PC-3 (cell line): ENCODE results near the gene IL17B. TPM values are rescaled to one million over a fixed set of nuclear protein-coding genes. Genes with fewer than 3 reads are reported as not detected.

ENCODE experiments used
- ATAC-seq: fragments of 200-7000 bp; cut with Tn5 transposase; 2 replicates; pipeline ENCODE4 v1.9.1; 2020; ENCODE audit warnings: mild to moderate bottlenecking, moderate library complexity
- BruUV-seq: library from RNA; stranded (reverse); fragments of 400-500 nt; replicated peaks from 2 replicates; lab custom pipeline; 2021; lab: Mats Ljungman, UMichigan
- CTCF ChIA-PET: fragments of 300-600 bp; sonication (Branson Sonifier 250); formaldehyde crosslinking; loops from one replicate; lab custom pipeline; 2022; ENCODE audit warnings: antibody characterized with exemption; lab: Charles Lee
- POLR2A ChIA-PET: fragments of 300-600 bp; sonication (Branson Sonifier 250); formaldehyde crosslinking; loops from one replicate; lab custom pipeline; 2022; ENCODE audit warnings: antibody characterized with exemption; ENCODE audit not compliant: unreplicated experiment; lab: Charles Lee
- DNase-seq: peaks from one replicate; pipeline ENCODE4 v3.0.0-alpha.2; 2015
- H2AFZ ChIP-seq: fragments of 300-600 bp; sonication (generic); 2 replicates; pipeline ENCODE4 v1.6.0; 2016; ENCODE audit warnings: antibody characterized with exemption, low read length
- H3F3A ChIP-seq: fragments of 300-600 bp; sonication (generic); one replicate; pipeline ENCODE4 v1.6.0; 2017; ENCODE audit warnings: antibody characterized with exemption, low read length, control low read depth, mild to moderate bottlenecking; ENCODE audit not compliant: unreplicated experiment
- H3K27ac ChIP-seq: fragments of 300-600 bp; sonication (generic); 2 replicates; pipeline ENCODE4 v1.5.1; 2016; ENCODE audit warnings: mild to moderate bottlenecking, low read length
- H3K27me3 ChIP-seq: fragments of 300-600 bp; sonication (generic); 2 replicates; pipeline ENCODE4 v1.6.1; 2016; ENCODE audit warnings: low read length, mixed read lengths
- H3K36me3 ChIP-seq: fragments of 300-600 bp; sonication (generic); 2 replicates; pipeline ENCODE4 v1.6.1; 2016; ENCODE audit warnings: low read depth, mixed run types, low read length, mixed read lengths
- H3K4me1 ChIP-seq: fragments of 300-600 bp; sonication (generic); 2 replicates; pipeline ENCODE4 v1.5.1; 2016; ENCODE audit warnings: low read length; ENCODE audit not compliant: insufficient read depth
- H3K4me2 ChIP-seq: fragments of 300-600 bp; sonication (generic); 2 replicates; pipeline ENCODE4 v1.6.0; 2016; ENCODE audit warnings: low read length
- H3K4me3 ChIP-seq: fragments of 300-600 bp; sonication (generic); 2 replicates; pipeline ENCODE4 v1.5.1; 2016; ENCODE audit warnings: mild to moderate bottlenecking, low read length, mixed read lengths
- H3K79me2 ChIP-seq: fragments of 300-600 bp; sonication (generic); 2 replicates; pipeline ENCODE4 v1.6.1; 2017; ENCODE audit warnings: low read length, mixed read lengths
- H3K9ac ChIP-seq: fragments of 300-600 bp; sonication (generic); 2 replicates; pipeline ENCODE4 v1.6.0; 2016; ENCODE audit warnings: mild to moderate bottlenecking, low read length
- H3K9me2 ChIP-seq: fragments of 300-600 bp; sonication (generic); replicated peaks from 2 replicates; pipeline ENCODE4 v1.6.1; 2016; ENCODE audit warnings: mixed run types, low read length, mixed read lengths
- H3K9me3 ChIP-seq: fragments of 300-600 bp; sonication (generic); 2 replicates; pipeline ENCODE4 v1.6.1; 2016; ENCODE audit warnings: low read length, mixed read lengths
- H4K20me1 ChIP-seq: fragments of 300-600 bp; sonication (generic); 2 replicates; pipeline ENCODE4 v1.6.1; 2016; ENCODE audit warnings: low read length, mixed read lengths
- CTCF ChIP-seq: fragments of 300-600 bp; sonication (generic); conservative IDR thresholded peaks from 2 replicates; pipeline ENCODE4 v1.5.1; 2017; ENCODE audit warnings: antibody characterized with exemption, low read depth, mild to moderate bottlenecking, low read length
- EZH2 ChIP-seq: fragments of 300-600 bp; sonication (generic); IDR thresholded peaks from one replicate; pipeline ENCODE4 v1.6.1; 2017; ENCODE audit warnings: antibody characterized with exemption, mild to moderate bottlenecking, low read length; ENCODE audit not compliant: unreplicated experiment
- EZH2phosphoT487 ChIP-seq: fragments of 300-600 bp; sonication (generic); IDR thresholded peaks from 2 replicates; pipeline ENCODE4 v1.6.1; 2018; ENCODE audit warnings: mild to moderate bottlenecking, antibody characterized with exemption, low read length, borderline replicate concordance
- intact Hi-C: fragments of 100-400 bp; cut with micrococcal nuclease; formaldehyde crosslinking; loops from 2 replicates; pipeline ENCODE4 v1.9.0; 2023
- total RNA-seq: library from RNA; depleted of rRNA; stranded (reverse); fragments of >200 nt; gene quantifications from 2 replicates; pipeline ENCODE4 v1.2.3, GENCODE V29; 2014

IL17B gene
- total RNA-seq, 1 experiment from 2014 or later = not detected

- H3K9ac ChIP-seq = no peak overlapping the region
- ChIA-PET POLR2A (no interaction called here), CTCF (no interaction called here)
- no peaks in the 10 kb centered on the region for H3F3A ChIP-seq
- intact Hi-C loops = no loop called here
- H4K20me1 ChIP-seq = no peaks in the 10 kb centered on the region
- no peak overlapping the region for H3K4me3 ChIP-seq
- ATAC-seq (no peak), DNase-seq (no peak)
- H3K79me2 ChIP-seq = no peaks in the 10 kb centered on the region
- TF ChIP-seq CTCF = no peak
- TF ChIP-seq EZH2phosphoT487 = no peak
- no peak for TF ChIP-seq EZH2
- H3K4me2 ChIP-seq = no peak overlapping the region
- no peaks in the 10 kb centered on the region for H3K9me3 ChIP-seq
- no peaks in the 10 kb centered on the region for H3K27me3 ChIP-seq
- no TSS peak for BruUV-seq
- no peaks in the 10 kb centered on the region for H3K4me1 ChIP-seq
- no peaks in the 10 kb centered on the region for H3K36me3 ChIP-seq
- no peak overlapping the region for H2AFZ ChIP-seq
- no peak overlapping the region for H3K27ac ChIP-seq
- no peaks in the 10 kb centered on the region for H3K9me2 ChIP-seq
Observed at GRCh38 chr5:149410721-149411432, 31.8 kb upstream of the IL17B start.

GRCh38 chr5:149410071-149410470, 31.0 kb upstream of the IL17B start:
- Histone ChIP-seq H4K20me1 (no peaks in the 10 kb centered on the region), H3K27me3 (no peaks in the 10 kb centered on the region), H3F3A (no peaks in the 10 kb centered on the region), H3K9me2 (no peaks in the 10 kb centered on the region), H3K4me3 (no peak overlapping the region), H3K27ac (no peak overlapping the region), H3K79me2 (no peaks in the 10 kb centered on the region), H3K36me3 (no peaks in the 10 kb centered on the region), H3K9me3 (no peaks in the 10 kb centered on the region), H2AFZ (no peak overlapping the region), H3K4me1 (no peaks in the 10 kb centered on the region), H3K9ac (no peak overlapping the region), H3K4me2 (no peak overlapping the region)
- BruUV-seq = no TSS peak
- ChIA-PET CTCF (no interaction called here), POLR2A (no interaction called here)
- no peak for ATAC-seq
- DNase-seq = no peak
- intact Hi-C loops = no loop called here
- TF ChIP-seq EZH2phosphoT487 = no peak
- no peak for TF ChIP-seq CTCF
- TF ChIP-seq EZH2 = no peak

GRCh38 chr5:149409268-149409948, 30.3 kb upstream of the IL17B start:
- ATAC-seq = no peak
- H3K9ac ChIP-seq = no peak overlapping the region
- intact Hi-C loops = no loop called here
- no peaks in the 10 kb centered on the region for H4K20me1 ChIP-seq
- no peaks in the 10 kb centered on the region for H3K4me1 ChIP-seq
- no peaks in the 10 kb centered on the region for H3K36me3 ChIP-seq
- H3K27ac ChIP-seq = no peak overlapping the region
- H3K9me2 ChIP-seq = no peaks in the 10 kb centered on the region
- no peak overlapping the region for H3K4me2 ChIP-seq
- no peaks in the 10 kb centered on the region for H3K27me3 ChIP-seq
- TF ChIP-seq EZH2phosphoT487 (no peak), CTCF (no peak), EZH2 (no peak)
- BruUV-seq = no TSS peak
- no peaks in the 10 kb centered on the region for H3K79me2 ChIP-seq
- ChIA-PET CTCF (no interaction called here), POLR2A (no interaction called here)
- no peak overlapping the region for H3K4me3 ChIP-seq
- H3K9me3 ChIP-seq = no peaks in the 10 kb centered on the region
- no peak overlapping the region for H2AFZ ChIP-seq
- no peak for DNase-seq
- H3F3A ChIP-seq = no peaks in the 10 kb centered on the region
